Mesodermal cell (in vitro differentiated cells): Measurements from ENCODE around the gene ANKRD11.

ENCODE experiments used
- H3K27ac ChIP-seq: 2 replicates; pipeline ENCODE4 v1.7.0; 2013; ENCODE audit warnings: mild to moderate bottlenecking, low read depth, low read length, moderate library complexity; ENCODE audit not compliant: severe bottlenecking
- H3K36me3 ChIP-seq: 2 replicates; pipeline ENCODE4 v1.7.1; 2013; ENCODE audit warnings: mild to moderate bottlenecking, low read length, moderate library complexity; ENCODE audit not compliant: control insufficient read depth, insufficient read depth
- H3K4me1 ChIP-seq: one replicate; pipeline ENCODE4 v1.7.1; 2013; ENCODE audit warnings: mild to moderate bottlenecking, low read length; ENCODE audit not compliant: insufficient read depth, control insufficient read depth, poor library complexity, severe bottlenecking
- H3K4me3 ChIP-seq: 2 replicates; pipeline ENCODE4 v1.7.0; 2013; ENCODE audit warnings: low read length, control low read depth, mild to moderate bottlenecking; ENCODE audit not compliant: insufficient read depth, poor library complexity, severe bottlenecking; ENCODE audit errors: extremely low read depth
- H3K9me3 ChIP-seq: 2 replicates; pipeline ENCODE4 v1.7.1; 2013; ENCODE audit warnings: mild to moderate bottlenecking, low read length, moderate library complexity; ENCODE audit not compliant: control insufficient read depth
- WGBS, 2 experiments: methylation state at CpG; one replicate each; pipeline ENCODE4 v1.1.5; 2013; ENCODE audit warnings: missing lambda C conversion rate in 2 of 2; ENCODE audit not compliant: insufficient coverage in 2 of 2; 5-methylcytosine and 5-hydroxymethylcytosine counted together

ANKRD11 gene

DNA sequence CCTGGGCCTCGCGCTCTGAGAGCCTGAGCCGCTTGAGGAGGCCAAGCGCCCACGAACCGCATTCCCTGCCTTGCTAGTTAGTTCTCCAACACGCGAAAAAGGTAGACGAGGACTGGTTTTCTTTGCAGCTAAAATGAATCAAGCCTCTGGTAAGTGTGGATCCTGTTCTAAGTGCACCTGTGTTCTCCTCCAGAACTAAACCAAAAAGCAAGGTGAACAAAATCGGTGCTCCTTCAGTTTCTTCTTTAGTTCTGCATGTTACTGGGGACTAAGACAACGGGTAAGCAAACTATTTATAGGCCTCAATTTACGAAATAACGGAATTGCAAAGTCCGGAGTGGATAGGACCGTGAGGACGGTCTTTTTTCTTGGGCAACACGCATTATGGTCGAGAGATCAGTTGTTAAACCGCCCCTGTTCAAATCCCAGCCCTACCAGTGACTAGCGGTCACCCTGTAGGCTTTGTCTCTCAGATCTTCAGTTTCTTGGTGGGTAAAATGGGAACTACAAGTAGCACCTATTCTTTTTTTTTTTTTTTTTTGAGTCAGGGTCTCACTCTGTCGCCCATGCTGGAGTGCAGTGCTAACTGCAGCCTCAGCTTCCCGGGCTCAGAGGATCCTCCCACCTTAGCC is 993 bp upstream of the ANKRD11 start:
- H3K4me1 ChIP-seq = peaks cover 7% of the 10 kb centered on the region
- peak overlapping the region; percentile 83 for H3K4me3 ChIP-seq
- peak overlapping the region; percentile 93 for H3K27ac ChIP-seq
- 7% methylated on average over 15 to 20 of the region's 22 CpGs for WGBS, 2 experiments
- no peaks in the 10 kb centered on the region for H3K9me3 ChIP-seq
- H3K36me3 ChIP-seq = peaks cover 13% of the 10 kb centered on the region

DNA sequence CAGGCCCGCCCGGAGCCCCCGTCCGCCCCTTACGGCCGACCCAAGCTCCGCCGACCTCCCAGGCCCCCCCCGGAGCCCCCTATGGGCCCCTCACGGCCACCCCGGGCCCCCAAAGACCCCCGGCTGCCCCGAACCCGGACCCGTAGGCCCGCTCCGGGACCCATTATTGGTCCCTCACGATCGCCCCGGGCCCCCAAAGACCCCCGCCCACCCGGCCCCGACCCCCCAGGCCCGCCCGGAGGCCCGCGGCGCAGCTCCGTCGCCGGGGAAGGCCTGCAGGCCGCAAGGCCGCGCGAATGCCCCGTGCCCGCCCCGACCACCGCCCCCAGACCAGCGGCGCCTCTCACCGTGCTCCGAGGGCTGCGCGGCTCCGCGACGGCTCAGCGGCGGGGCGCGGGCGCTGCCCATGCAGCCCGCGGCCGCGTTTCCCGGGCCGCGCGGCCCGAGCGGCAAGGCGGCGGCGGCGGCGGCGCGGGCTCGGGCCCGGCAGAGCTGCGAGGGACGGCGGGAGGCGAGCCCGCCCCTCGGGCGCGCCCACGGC is 393 bp downstream of the ANKRD11 start:
- peaks cover 12% of the 10 kb centered on the region for H3K4me1 ChIP-seq
- no peaks in the 10 kb centered on the region for H3K9me3 ChIP-seq
- H3K4me3 ChIP-seq = peak overlapping the region; percentile 83
- 0 to 1% methylated on average over 36 to 38 of the region's 81 CpGs for WGBS, 2 experiments
- H3K27ac ChIP-seq = peak overlapping the region; percentile 93
- peaks cover 13% of the 10 kb centered on the region for H3K36me3 ChIP-seq

DNA sequence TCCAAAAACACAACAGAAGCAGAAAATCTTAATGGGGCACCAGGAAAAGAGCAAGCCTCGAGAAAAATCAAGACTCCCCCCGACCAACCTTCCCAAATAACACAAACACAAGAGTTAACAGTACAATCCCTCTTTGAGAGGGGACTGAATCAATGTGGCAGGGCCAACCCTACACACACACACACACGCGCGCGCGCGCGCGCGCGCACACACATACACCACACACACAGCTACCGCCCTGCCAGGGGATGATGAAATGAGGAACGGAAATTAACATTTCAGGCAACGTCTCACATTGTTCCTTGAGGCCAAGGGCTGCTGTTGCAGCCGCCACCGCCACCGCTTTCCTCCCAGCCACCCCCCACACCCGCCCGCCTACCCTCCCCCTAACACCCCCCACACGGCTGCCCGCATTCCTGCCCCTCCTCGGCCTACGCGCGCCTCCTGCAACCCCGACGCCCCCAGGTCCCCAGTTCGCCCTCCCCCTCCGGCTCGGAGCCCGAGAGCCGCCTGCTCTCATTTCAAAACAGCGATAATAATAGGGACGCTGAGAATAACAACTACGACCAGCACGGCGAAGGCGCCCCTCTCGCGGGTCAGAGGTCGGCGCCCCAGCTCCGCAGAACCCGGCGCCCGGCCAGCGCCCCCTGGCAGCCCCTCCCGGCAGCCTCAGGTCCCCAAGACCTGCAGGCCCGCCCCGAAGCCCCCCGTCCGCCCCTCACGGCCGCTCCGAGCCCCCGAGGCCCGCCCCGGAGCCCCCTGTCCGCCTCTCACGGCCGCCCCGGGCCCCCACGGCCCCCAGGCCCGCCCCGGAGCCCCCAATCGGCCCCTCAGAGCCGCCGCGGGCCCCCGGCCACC is 1.1 kb downstream of the ANKRD11 start:
- Histone ChIP-seq H3K4me3 (peak overlapping the region; percentile 83), H3K27ac (peak overlapping the region; percentile 93), H3K36me3 (peaks cover 13% of the 10 kb centered on the region), H3K4me1 (peaks cover 9% of the 10 kb centered on the region), H3K9me3 (no peaks in the 10 kb centered on the region)
- WGBS, 2 experiments = 1% methylated on average over 26 to 31 of the region's 71 CpGs

DNA sequence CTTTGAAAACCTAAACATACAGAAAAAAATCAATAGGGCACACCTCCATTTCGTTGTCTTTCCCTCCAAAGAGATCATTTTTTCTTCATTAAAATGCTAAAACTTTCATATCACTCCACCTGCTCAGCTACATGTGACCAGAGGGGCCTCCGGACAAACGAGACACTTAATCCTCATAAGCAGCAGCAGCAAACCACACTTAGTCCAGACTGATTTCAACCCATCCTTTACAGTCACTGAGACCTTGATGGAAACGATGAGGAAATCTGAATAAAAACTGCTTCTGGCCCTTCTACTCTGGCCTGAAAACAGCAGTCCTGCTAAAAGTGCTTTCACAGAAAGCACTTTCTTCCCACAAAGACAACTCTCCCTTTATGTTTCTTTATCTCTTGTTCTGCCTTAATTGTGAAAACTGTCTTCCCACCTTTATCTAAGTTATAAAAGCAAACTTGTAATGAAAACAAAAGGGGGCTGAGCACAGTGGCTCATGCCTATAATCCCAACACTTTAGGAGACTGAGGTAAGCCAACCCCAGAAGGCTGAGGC is 4.6 kb downstream of the ANKRD11 start:
- Histone ChIP-seq H3K4me1 (peaks cover 28% of the 10 kb centered on the region), H3K36me3 (peaks cover 17% of the 10 kb centered on the region), H3K9me3 (no peaks in the 10 kb centered on the region), H3K4me3 (no peak overlapping the region), H3K27ac (no peak overlapping the region)
- WGBS, 2 experiments = 93 to 96% methylated on average over 3 to 4 of the region's 4 CpGs

DNA sequence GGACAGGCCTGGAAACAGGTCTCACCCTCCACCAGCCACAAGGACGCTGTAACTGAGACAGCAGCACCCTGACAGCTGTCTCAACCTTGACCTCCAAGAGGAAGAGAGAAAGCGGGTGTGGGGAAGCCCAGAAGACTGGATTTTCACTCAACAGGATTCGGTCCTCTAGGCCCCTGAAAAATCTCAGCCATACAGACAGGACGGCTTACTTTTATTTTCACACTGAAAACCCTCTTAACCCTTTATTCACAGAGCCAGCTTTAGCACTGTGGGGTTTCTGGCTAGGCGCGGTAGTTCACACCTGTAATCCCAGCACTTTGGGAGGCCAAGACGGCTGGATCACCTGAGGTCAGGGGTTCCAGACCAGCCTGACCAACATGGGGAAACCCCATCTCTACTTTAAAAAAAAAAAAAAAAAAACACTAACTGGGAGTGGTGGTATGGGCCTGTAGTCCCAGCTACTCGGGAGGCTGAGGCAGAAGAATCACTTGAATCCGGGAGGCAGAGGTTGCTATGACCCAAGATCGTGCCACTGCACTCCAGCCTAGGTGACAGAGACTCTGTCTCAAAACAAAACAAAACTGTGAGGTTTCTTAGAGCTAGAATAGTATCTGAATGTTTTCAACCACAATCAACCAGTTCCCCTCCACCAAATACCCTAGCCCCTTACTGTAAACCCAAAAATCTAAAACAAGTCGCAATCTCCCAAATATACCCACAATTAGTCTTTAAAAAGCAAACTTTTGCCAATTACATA is 5.3 kb downstream of the ANKRD11 start:
- Histone ChIP-seq H3K4me3 (no peak overlapping the region), H3K36me3 (peaks cover 20% of the 10 kb centered on the region), H3K27ac (no peak overlapping the region), H3K9me3 (no peaks in the 10 kb centered on the region), H3K4me1 (peaks cover 31% of the 10 kb centered on the region)
- WGBS, 2 experiments = 75 to 83% methylated on average over 5 to 6 of the region's 11 CpGs

DNA sequence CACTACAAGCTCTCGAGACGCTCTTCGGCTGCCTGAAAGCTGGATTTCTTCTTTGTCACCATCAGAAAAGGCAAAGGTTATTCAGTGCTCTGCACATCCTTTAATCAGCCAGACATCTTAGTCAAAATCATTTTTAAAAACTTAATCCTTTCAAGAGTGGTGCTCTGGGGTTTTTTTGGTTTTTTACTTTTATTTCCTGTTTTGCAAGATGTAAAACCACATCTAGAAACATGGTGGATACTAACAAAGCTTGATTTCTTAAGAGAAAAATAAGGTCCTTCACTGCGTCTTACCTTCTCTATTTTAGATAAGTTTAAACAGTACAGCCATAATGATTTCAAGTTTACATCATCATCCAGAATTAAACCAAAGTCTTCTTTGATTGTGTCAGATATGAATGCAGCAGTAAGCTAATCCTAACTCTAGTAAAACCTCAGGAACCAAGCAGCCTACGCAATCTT is 6.3 kb downstream of the ANKRD11 start:
- 98 to 100% methylated on average over 4 to 5 of the region's 5 CpGs for WGBS, 2 experiments
- H3K27ac ChIP-seq = no peak overlapping the region
- H3K9me3 ChIP-seq = no peaks in the 10 kb centered on the region
- H3K4me3 ChIP-seq = no peak overlapping the region
- peaks cover 20% of the 10 kb centered on the region for H3K36me3 ChIP-seq
- H3K4me1 ChIP-seq = peaks cover 36% of the 10 kb centered on the region

DNA sequence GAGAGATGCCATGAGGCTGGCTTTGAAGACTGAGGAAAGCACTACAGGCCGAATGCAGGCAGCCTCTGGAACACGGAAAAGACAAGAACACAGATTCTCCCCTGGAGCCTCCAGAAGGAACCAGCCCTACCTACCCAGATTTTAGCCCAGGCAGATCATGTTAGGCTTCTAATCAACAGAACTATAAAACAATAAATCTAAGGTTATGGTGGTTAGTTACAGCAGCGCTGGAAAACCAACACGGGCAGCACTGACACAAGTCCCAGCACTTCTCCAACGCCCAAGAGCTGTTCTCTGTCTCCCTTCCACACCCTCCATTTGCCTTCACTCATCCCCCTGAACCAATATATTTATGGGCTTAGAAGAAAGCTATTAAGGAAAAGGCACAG is 7.5 kb downstream of the ANKRD11 start:
- Histone ChIP-seq H3K9me3 (no peaks in the 10 kb centered on the region), H3K36me3 (peaks cover 15% of the 10 kb centered on the region), H3K4me1 (peaks cover 42% of the 10 kb centered on the region), H3K4me3 (no peak overlapping the region), H3K27ac (peak overlapping the region; percentile 26)
- WGBS, 2 experiments = 68% methylated on average over 2 of the region's 5 CpGs; no CpG with 5 or more reads in 1 of the 2 experiments

DNA sequence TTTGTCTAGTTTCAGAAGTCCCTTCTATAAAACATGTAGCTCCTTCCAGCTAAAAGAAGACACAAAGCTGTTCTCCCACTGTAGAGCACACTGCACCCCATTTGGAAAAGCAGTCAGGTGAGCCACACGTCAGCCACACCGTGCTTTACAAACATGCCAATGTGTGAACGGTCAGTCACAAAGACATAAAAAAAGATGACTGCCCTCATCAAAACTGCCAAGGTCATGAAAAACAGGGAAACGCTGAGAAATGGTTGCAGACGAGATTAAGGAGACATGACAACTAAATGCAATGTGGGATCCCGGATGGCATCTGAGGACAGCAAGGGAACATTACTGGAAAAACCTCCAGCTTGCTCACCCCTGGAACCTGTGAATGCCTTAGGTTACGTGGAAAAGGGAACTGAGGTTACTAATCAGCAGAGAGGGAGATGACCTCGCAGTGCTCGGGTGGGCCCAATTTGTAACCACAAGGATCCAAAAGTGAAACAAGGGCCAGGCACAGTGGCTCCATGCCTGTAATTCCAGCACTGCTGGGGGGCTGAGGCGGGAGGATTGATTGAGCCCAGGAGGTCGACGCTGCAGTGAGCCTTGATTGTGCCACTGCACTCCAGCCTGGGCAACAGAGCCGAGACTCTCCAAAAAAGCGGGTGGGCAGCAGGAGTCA is 8.1 kb downstream of the ANKRD11 start:
- H3K4me1 ChIP-seq = peaks cover 42% of the 10 kb centered on the region
- no peak overlapping the region for H3K27ac ChIP-seq
- WGBS, 2 experiments = 85 to 89% methylated on average over 11 to 14 of the region's 14 CpGs

DNA sequence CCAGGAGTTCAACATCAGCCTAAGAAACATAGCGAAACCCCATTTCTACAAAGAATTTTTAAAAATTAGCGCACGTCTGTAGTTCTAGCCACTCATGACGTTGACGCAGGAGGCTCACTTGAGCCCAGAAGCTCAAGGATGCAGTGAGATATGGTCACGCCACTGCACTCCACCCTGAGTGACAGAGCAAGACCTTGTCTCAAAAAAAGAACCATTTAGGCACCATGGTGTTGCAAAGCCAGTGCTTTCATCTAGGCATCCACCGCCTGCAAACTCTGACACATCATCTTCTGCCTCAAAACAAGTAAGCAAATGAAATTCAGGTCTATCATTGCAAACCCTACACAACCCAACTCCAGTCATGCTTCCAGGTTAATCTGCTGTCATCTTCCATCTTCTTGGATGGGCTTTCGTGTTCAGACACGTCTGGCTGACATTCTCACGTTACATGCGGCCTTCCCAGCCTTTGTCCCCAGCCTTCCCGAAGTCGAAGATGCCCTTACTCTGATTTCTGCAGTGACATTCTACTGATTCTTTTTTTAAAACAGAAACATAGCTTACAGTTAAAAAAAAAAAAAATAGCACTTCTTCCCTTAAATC is 8.9 kb downstream of the ANKRD11 start:
- Histone ChIP-seq H3K4me1 (peaks cover 42% of the 10 kb centered on the region), H3K4me3 (no peak overlapping the region), H3K9me3 (no peaks in the 10 kb centered on the region), H3K36me3 (peaks cover 7% of the 10 kb centered on the region), H3K27ac (no peak overlapping the region)
- 93% methylated on average over 13 of the region's 13 CpGs for WGBS, 2 experiments

More for the DNA sequence above, 8.1 kb downstream of the ANKRD11 start:
- H3K36me3 ChIP-seq = peaks cover 10% of the 10 kb centered on the region
- no peak overlapping the region for H3K4me3 ChIP-seq
- no peaks in the 10 kb centered on the region for H3K9me3 ChIP-seq
